ENCODE data around the gene GMDS. TPM values are rescaled to one million over a fixed set of nuclear protein-coding genes. Genes with fewer than 3 reads are reported as not detected.

The GMDS gene
- total RNA-seq, 1 experiment from 2014 or later = 27.6 TPM

GRCh38 chr6:2230659-2231277 is 14.6 kb downstream of the GMDS start:
- H3K27me3 ChIP-seq (ENCODE audit: insufficient read depth, low read length) = no peaks in the 10 kb centered on the region
- no peak overlapping the region for H3K23ac ChIP-seq (ENCODE audit: insufficient read length, low read depth, low read length)
- no peaks in the 10 kb centered on the region for H3K27me3 Mint-ChIP-seq (ENCODE audit: low read depth)
- H3K27ac ChIP-seq (ENCODE audit: insufficient read length, low read depth, low read length) = no peak overlapping the region
- TF ChIP-seq, protein P1, sequence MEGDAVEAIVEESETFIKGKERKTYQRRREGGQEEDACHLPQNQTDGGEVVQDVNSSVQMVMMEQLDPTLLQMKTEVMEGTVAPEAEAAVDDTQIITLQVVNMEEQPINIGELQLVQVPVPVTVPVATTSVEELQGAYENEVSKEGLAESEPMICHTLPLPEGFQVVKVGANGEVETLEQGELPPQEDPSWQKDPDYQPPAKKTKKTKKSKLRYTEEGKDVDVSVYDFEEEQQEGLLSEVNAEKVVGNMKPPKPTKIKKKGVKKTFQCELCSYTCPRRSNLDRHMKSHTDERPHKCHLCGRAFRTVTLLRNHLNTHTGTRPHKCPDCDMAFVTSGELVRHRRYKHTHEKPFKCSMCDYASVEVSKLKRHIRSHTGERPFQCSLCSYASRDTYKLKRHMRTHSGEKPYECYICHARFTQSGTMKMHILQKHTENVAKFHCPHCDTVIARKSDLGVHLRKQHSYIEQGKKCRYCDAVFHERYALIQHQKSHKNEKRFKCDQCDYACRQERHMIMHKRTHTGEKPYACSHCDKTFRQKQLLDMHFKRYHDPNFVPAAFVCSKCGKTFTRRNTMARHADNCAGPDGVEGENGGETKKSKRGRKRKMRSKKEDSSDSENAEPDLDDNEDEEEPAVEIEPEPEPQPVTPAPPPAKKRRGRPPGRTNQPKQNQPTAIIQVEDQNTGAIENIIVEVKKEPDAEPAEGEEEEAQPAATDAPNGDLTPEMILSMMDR (conservative IDR thresholded peaks at IDR 0.05) = no peak
- H3K18ac ChIP-seq (ENCODE audit: insufficient read length, low read depth, low read length) = no peak overlapping the region
- 0 out of 2 replicates have a peak, but pooled peaks cover 3% of the 10 kb centered on the region for H3K4me1 ChIP-seq (ENCODE audit: insufficient read depth, low read length)
- no peak overlapping the region for H2BK120ac ChIP-seq (ENCODE audit: low read depth, low read length, poor library complexity, severe bottlenecking)
- no peak overlapping the region for H3K14ac ChIP-seq (ENCODE audit: insufficient read depth, low read length)
- no peak overlapping the region for H2AFZ ChIP-seq (ENCODE audit: low read length)
- H3K4me3 Mint-ChIP-seq = no peak overlapping the region
- H3K79me2 ChIP-seq (ENCODE audit: insufficient read depth, low read length) = no peaks in the 10 kb centered on the region; the same call in 1 of the 2 replicates
- H4K8ac ChIP-seq (replicated peaks; ENCODE audit: insufficient read length, low read depth, low read length) = no peak overlapping the region
- H3K27ac Mint-ChIP-seq = no peak overlapping the region; a peak in 1 of 7 replicates
- DNase-seq = no peak
- H3K9me3 ChIP-seq (ENCODE audit: control insufficient read depth, low read depth, low read length) = no peaks in the 10 kb centered on the region
- H4K5ac ChIP-seq (ENCODE audit: insufficient read length, low read depth, low read length) = no peak overlapping the region
- no peak overlapping the region for H2BK5ac ChIP-seq (ENCODE audit: insufficient read length, low read length)
- H3K23me2 ChIP-seq (ENCODE audit: insufficient read length, low read depth, low read length, poor library complexity, severe bottlenecking) = no peaks in the 10 kb centered on the region
- no peak overlapping the region for H2BK15ac ChIP-seq (ENCODE audit: low read depth, low read length)
- no peak overlapping the region for H3T11ph ChIP-seq (ENCODE audit: low read length)
- no peak overlapping the region for H4K91ac ChIP-seq (ENCODE audit: insufficient read length, low read depth, low read length)
- peaks cover 4% of the 10 kb centered on the region for H3K79me1 ChIP-seq (ENCODE audit: insufficient read depth, low read depth, low read length, poor library complexity, severe bottlenecking)
- H2BK20ac ChIP-seq (ENCODE audit: low read depth, low read length, poor library complexity, severe bottlenecking) = no peak overlapping the region
- no CpG with 5 or more reads among the region's 2 CpGs for WGBS (ENCODE audit: extremely low coverage, insufficient read length, low lambda C conversion rate)
- no peaks in the 10 kb centered on the region for H3K9me3 Mint-ChIP-seq
- H3K9ac ChIP-seq (ENCODE audit: extremely low read depth, insufficient read length, low read length) = no peak overlapping the region
- H3K4ac ChIP-seq (ENCODE audit: low read depth, low read length) = no peak overlapping the region
- H3K36me3 Mint-ChIP-seq (ENCODE audit: insufficient read depth in 1 of 3, low read depth in 3 of 3) = no peaks in the 10 kb centered on the region; a peak in 1 of 7 replicates
- no peak overlapping the region for H3K4me2 ChIP-seq (ENCODE audit: insufficient read depth, insufficient read length, low read length)
- H2AK5ac ChIP-seq (ENCODE audit: insufficient read length, low read length) = no peak overlapping the region
- H4K20me1 ChIP-seq (ENCODE audit: control insufficient read depth, insufficient read depth, insufficient read length) = no peaks in the 10 kb centered on the region
- no peak overlapping the region for H3K56ac ChIP-seq (ENCODE audit: insufficient read length, low read depth, low read length)
- H2BK12ac ChIP-seq (ENCODE audit: insufficient read length, low read depth, low read length) = no peak overlapping the region
- H3K4me1 Mint-ChIP-seq = peaks cover 33 to 35% of the 10 kb centered on the region in 2 experiments
